Memory B cell (primary cell): ENCODE measurements around the gene PDE7B.

Experiments
- ATAC-seq: fragments of 150-1000 bp; cut with Tn5 transposase; 2 replicates; pipeline ENCODE4 v1.10.0; 2021; ENCODE audit warnings: low read depth, mild to moderate bottlenecking, moderate library complexity
- DNase-seq, 2 donors: peaks; one replicate each; pipeline ENCODE4 v3.0.0; 2022; ENCODE audit warnings: low spot score in 2 of 2
- H3K27ac Mint-ChIP-seq: one replicate; pipeline ENCODE4 v1.8.0; 2022; ENCODE audit warnings: mild to moderate bottlenecking, moderate library complexity, mixed read lengths
- H3K27me3 Mint-ChIP-seq: one replicate; pipeline ENCODE4 v1.8.0; 2022; ENCODE audit warnings: mixed read lengths
- H3K36me3 Mint-ChIP-seq: one replicate; pipeline ENCODE4 v1.8.0; 2022; ENCODE audit warnings: mild to moderate bottlenecking, mixed read lengths
- H3K4me1 Mint-ChIP-seq: one replicate; pipeline ENCODE4 v1.8.0; 2022; ENCODE audit warnings: mixed read lengths
- H3K4me3 Mint-ChIP-seq: one replicate; pipeline ENCODE4 v1.8.0; 2022; ENCODE audit warnings: mild to moderate bottlenecking, moderate library complexity, mixed read lengths
- H3K9me3 Mint-ChIP-seq: one replicate; pipeline ENCODE4 v1.8.0; 2022; ENCODE audit warnings: mixed read lengths

Gene PDE7B

GRCh38 chr6:136061701-136062100, 210.2 kb downstream of the PDE7B start:
- DNase-seq, result no peak
- ATAC-seq, result no peak
- H3K9me3 Mint-ChIP-seq, result no peaks in the 10 kb centered on the region
- H3K36me3 Mint-ChIP-seq, result no peaks in the 10 kb centered on the region
- H3K4me3 Mint-ChIP-seq, result no peak overlapping the region
- H3K27ac Mint-ChIP-seq, result no peak overlapping the region
- peaks cover 2% of the 10 kb centered on the region for H3K27me3 Mint-ChIP-seq
- no peaks in the 10 kb centered on the region for H3K4me1 Mint-ChIP-seq

GRCh38 chr6:136063096-136063495, 211.6 kb downstream of the PDE7B start:
- Mint-ChIP-seq H3K27me3 (peaks cover 2% of the 10 kb centered on the region), H3K36me3 (peaks cover 2% of the 10 kb centered on the region), H3K27ac (no peak overlapping the region), H3K9me3 (no peaks in the 10 kb centered on the region), H3K4me1 (no peaks in the 10 kb centered on the region), H3K4me3 (no peak overlapping the region)
- no peak for ATAC-seq
- no peak for DNase-seq

GRCh38 chr6:136066005-136066404, 214.5 kb downstream of the PDE7B start:
- Mint-ChIP-seq H3K4me1 (no peaks in the 10 kb centered on the region), H3K27me3 (no peaks in the 10 kb centered on the region), H3K9me3 (no peaks in the 10 kb centered on the region), H3K36me3 (peaks cover 4% of the 10 kb centered on the region), H3K27ac (no peak overlapping the region), H3K4me3 (no peak overlapping the region)
- no peak for ATAC-seq
- DNase-seq, result no peak

GRCh38 chr6:136067731-136068341, 216.3 kb downstream of the PDE7B start:
- Mint-ChIP-seq H3K9me3 (no peaks in the 10 kb centered on the region), H3K4me3 (no peak overlapping the region), H3K4me1 (no peaks in the 10 kb centered on the region), H3K36me3 (peaks cover 7% of the 10 kb centered on the region), H3K27me3 (no peaks in the 10 kb centered on the region), H3K27ac (no peak overlapping the region)
- ATAC-seq, result no peak
- no peak for DNase-seq

- no peak overlapping the region for H3K27ac Mint-ChIP-seq
- ATAC-seq, result no peak
- no peak overlapping the region for H3K4me3 Mint-ChIP-seq
- no peak for DNase-seq
- H3K36me3 Mint-ChIP-seq, result peaks cover 7% of the 10 kb centered on the region
- H3K9me3 Mint-ChIP-seq, result no peaks in the 10 kb centered on the region
- no peaks in the 10 kb centered on the region for H3K4me1 Mint-ChIP-seq
- no peaks in the 10 kb centered on the region for H3K27me3 Mint-ChIP-seq
These were observed 217.6 kb downstream of the PDE7B start for GRCh38 chr6:136069119-136069518.

GRCh38 chr6:136070815-136071214, 219.3 kb downstream of the PDE7B start:
- H3K36me3 Mint-ChIP-seq, result peaks cover 10% of the 10 kb centered on the region

GRCh38 chr6:136072691-136073090, 221.2 kb downstream of the PDE7B start:
- DNase-seq (no peak), ATAC-seq (no peak)
- H3K4me3 Mint-ChIP-seq, result no peak overlapping the region
- peaks cover 10% of the 10 kb centered on the region for H3K36me3 Mint-ChIP-seq
- no peak overlapping the region for H3K27ac Mint-ChIP-seq
- peaks cover 4% of the 10 kb centered on the region for H3K9me3 Mint-ChIP-seq
- H3K27me3 Mint-ChIP-seq, result peaks cover 2% of the 10 kb centered on the region
- H3K4me1 Mint-ChIP-seq, result no peaks in the 10 kb centered on the region

More at GRCh38 chr6:136070815-136071214, 219.3 kb downstream of the PDE7B start:
- DNase-seq (no peak), ATAC-seq (no peak)
- Mint-ChIP-seq H3K9me3 (peaks cover 4% of the 10 kb centered on the region), H3K27ac (no peak overlapping the region), H3K4me1 (no peaks in the 10 kb centered on the region), H3K4me3 (no peak overlapping the region), H3K27me3 (peaks cover under 1% of the 10 kb centered on the region)

- Mint-ChIP-seq H3K4me1 (no peaks in the 10 kb centered on the region), H3K27ac (no peak overlapping the region), H3K4me3 (no peak overlapping the region), H3K9me3 (peaks cover 4% of the 10 kb centered on the region), H3K27me3 (peaks cover 3% of the 10 kb centered on the region), H3K36me3 (peaks cover 7% of the 10 kb centered on the region)
- DNase-seq, result no peak
- no peak for ATAC-seq
These were observed 221.7 kb downstream of the PDE7B start for GRCh38 chr6:136073216-136073615.

- H3K27me3 Mint-ChIP-seq, result peaks cover 3% of the 10 kb centered on the region
- no peak overlapping the region for H3K27ac Mint-ChIP-seq
- DNase-seq, result no peak
- H3K9me3 Mint-ChIP-seq, result peaks cover 4% of the 10 kb centered on the region
- no peak for ATAC-seq
- H3K36me3 Mint-ChIP-seq, result peaks cover 6% of the 10 kb centered on the region
- no peaks in the 10 kb centered on the region for H3K4me1 Mint-ChIP-seq
- H3K4me3 Mint-ChIP-seq, result no peak overlapping the region
These were observed 225.0 kb downstream of the PDE7B start for GRCh38 chr6:136076496-136076895.

GRCh38 chr6:136077834-136078576, 226.5 kb downstream of the PDE7B start:
- Mint-ChIP-seq H3K27me3 (peaks cover 3% of the 10 kb centered on the region), H3K4me3 (no peak overlapping the region), H3K36me3 (peaks cover 4% of the 10 kb centered on the region), H3K9me3 (peaks cover 4% of the 10 kb centered on the region), H3K27ac (no peak overlapping the region), H3K4me1 (no peaks in the 10 kb centered on the region)
- DNase-seq, result no peak
- no peak for ATAC-seq

GRCh38 chr6:136079701-136080565, 228.4 kb downstream of the PDE7B start:
- Mint-ChIP-seq H3K4me3 (no peak overlapping the region), H3K36me3 (no peaks in the 10 kb centered on the region), H3K27me3 (peaks cover 3% of the 10 kb centered on the region), H3K27ac (no peak overlapping the region), H3K9me3 (no peaks in the 10 kb centered on the region), H3K4me1 (no peaks in the 10 kb centered on the region)
- DNase-seq (no peak), ATAC-seq (no peak)

- ATAC-seq, result no peak
- Mint-ChIP-seq H3K27ac (no peak overlapping the region), H3K9me3 (no peaks in the 10 kb centered on the region), H3K27me3 (no peaks in the 10 kb centered on the region), H3K4me1 (no peaks in the 10 kb centered on the region), H3K36me3 (no peaks in the 10 kb centered on the region), H3K4me3 (no peak overlapping the region)
- DNase-seq, result no peak
These were observed 232.0 kb downstream of the PDE7B start for GRCh38 chr6:136083540-136083939.

- H3K9me3 Mint-ChIP-seq, result no peaks in the 10 kb centered on the region
- H3K4me1 Mint-ChIP-seq, result no peaks in the 10 kb centered on the region
- ATAC-seq, result no peak
- no peak for DNase-seq
- no peaks in the 10 kb centered on the region for H3K27me3 Mint-ChIP-seq
- no peak overlapping the region for H3K27ac Mint-ChIP-seq
- H3K4me3 Mint-ChIP-seq, result no peak overlapping the region
- H3K36me3 Mint-ChIP-seq, result no peaks in the 10 kb centered on the region
These were observed 232.9 kb downstream of the PDE7B start for GRCh38 chr6:136084403-136084802.
